Measurements from ENCODE around the gene HSCB.

DNA sequence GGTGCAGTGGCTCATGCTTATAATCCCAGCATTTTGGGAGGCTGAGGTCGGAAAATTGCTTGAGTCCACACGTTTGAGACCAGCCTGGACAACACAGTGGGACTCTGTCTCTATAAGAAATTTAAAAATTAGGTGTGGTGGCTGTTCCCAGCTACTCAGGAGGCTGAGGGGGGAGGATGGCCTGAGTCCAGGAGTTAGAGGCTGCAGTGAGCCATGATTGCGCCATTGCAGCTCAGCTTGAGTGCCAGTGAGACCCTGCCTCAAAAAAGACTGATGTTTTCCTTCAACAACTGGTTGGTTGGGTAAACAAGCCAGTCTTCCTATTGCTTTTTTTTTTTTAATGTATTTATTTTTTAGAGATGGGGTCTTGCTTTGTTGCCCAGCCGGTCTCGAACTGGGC is 49.3 kb downstream of the HSCB start:
- TF ChIP-seq, protein P1, sequence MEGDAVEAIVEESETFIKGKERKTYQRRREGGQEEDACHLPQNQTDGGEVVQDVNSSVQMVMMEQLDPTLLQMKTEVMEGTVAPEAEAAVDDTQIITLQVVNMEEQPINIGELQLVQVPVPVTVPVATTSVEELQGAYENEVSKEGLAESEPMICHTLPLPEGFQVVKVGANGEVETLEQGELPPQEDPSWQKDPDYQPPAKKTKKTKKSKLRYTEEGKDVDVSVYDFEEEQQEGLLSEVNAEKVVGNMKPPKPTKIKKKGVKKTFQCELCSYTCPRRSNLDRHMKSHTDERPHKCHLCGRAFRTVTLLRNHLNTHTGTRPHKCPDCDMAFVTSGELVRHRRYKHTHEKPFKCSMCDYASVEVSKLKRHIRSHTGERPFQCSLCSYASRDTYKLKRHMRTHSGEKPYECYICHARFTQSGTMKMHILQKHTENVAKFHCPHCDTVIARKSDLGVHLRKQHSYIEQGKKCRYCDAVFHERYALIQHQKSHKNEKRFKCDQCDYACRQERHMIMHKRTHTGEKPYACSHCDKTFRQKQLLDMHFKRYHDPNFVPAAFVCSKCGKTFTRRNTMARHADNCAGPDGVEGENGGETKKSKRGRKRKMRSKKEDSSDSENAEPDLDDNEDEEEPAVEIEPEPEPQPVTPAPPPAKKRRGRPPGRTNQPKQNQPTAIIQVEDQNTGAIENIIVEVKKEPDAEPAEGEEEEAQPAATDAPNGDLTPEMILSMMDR (IDR thresholded peaks at IDR 0.05), result no peak
- TF ChIP-seq POLR2A (IDR thresholded peaks at IDR 0.05), result no peak

Measured in Peyer's patch (tissue), 4 donors.